Lower leg skin (tissue), 3 donors: ENCODE results near the gene SOS1.

Experiments
- CTCF ChIP-seq, 3 donors: fragments of 450-650 bp; IDR thresholded peaks; one replicate each; pipeline ENCODE4 v1.5.1; 2016; ENCODE audit warnings: antibody characterized with exemption in 3 of 3, mild to moderate bottlenecking in 3 of 3, moderate library complexity in 2 of 3
- POLR2A ChIP-seq, 2 donors: fragments of 450-650 bp; IDR thresholded peaks; one replicate each; pipeline ENCODE4 v1.6.1; 2016 to 2017; ENCODE audit warnings: antibody characterized with exemption in 2 of 2, mild to moderate bottlenecking in 1 of 2, moderate library complexity in 1 of 2

GRCh38 chr2:39114771-39115170, 6.1 kb downstream of the SOS1 start:
- TF ChIP-seq POLR2A (IDR thresholded peaks at IDR 0.05) (no peak), CTCF (IDR thresholded peaks at IDR 0.05) (no peak)
